ENCODE measurements around the gene TMEM39A. TPM values are rescaled to one million over a fixed set of nuclear protein-coding genes. Genes with fewer than 3 reads are reported as not detected.

TMEM39A gene
- total and polyA plus RNA-seq, 4 experiments from 2014 or later: 9.2 to 47.4 (median 32.4) TPM

GRCh38 chr3:119382134-119382533 is 81.3 kb downstream of the TMEM39A start:
- CTCF ChIA-PET (ENCODE audit: partially characterized antibody): no interaction called here
- Histone ChIP-seq H3K27me3 (ENCODE audit: insufficient read depth, low read length) (no peaks in the 10 kb centered on the region), H3K36me3 (ENCODE audit: insufficient read depth, low read length) (peaks cover 19% of the 10 kb centered on the region), H3K27ac (ENCODE audit: low read depth, low read length) (no peak overlapping the region), H3K4me1 (ENCODE audit: insufficient read depth, low read length) (no peaks in the 10 kb centered on the region), H3K4me3 (ENCODE audit: low read length in 2 of 2) (no peak overlapping the region), H3K9me3 (ENCODE audit: control insufficient read depth in 1 of 2, low read length in 2 of 2) (no peaks in the 10 kb centered on the region)
- no peak for DNase-seq
- Mint-ChIP-seq H3K36me3 (peaks cover 26 to 35% of the 10 kb centered on the region in 2 donors), H3K27ac (peak overlapping the region in 1 of 7 donors; percentile 61), H3K4me1 (no peaks in the 10 kb centered on the region), H3K4me3 (no peak overlapping the region), H3K9me3 (no peaks in the 10 kb centered on the region), H3K27me3 (no peaks in the 10 kb centered on the region)
- POLR2A ChIA-PET (ENCODE audit: partially characterized antibody): no interaction called here
- intact Hi-C loops (cut with micrococcal nuclease): no loop called here

- no peak overlapping the region for H3K27ac ChIP-seq (ENCODE audit: low read depth, low read length)
- Mint-ChIP-seq H3K27me3 (no peaks in the 10 kb centered on the region), H3K36me3 (peaks cover 30 to 31% of the 10 kb centered on the region in 2 donors), H3K9me3 (no peaks in the 10 kb centered on the region), H3K27ac (peak overlapping the region in 1 of 7 donors; percentile 19), H3K4me3 (no peak overlapping the region), H3K4me1 (no peaks in the 10 kb centered on the region)
- ChIA-PET POLR2A (ENCODE audit: partially characterized antibody) (no interaction called here), CTCF (ENCODE audit: partially characterized antibody) (no interaction called here)
- peaks cover 19% of the 10 kb centered on the region for H3K36me3 ChIP-seq (ENCODE audit: insufficient read depth, low read length)
- intact Hi-C loops (cut with micrococcal nuclease): no loop called here
- H3K27me3 ChIP-seq (ENCODE audit: insufficient read depth, low read length): no peaks in the 10 kb centered on the region
- no peak for DNase-seq
- no peaks in the 10 kb centered on the region for H3K9me3 ChIP-seq (ENCODE audit: control insufficient read depth in 1 of 2, low read length in 2 of 2)
- H3K4me1 ChIP-seq (ENCODE audit: insufficient read depth, low read length): no peaks in the 10 kb centered on the region
- H3K4me3 ChIP-seq (ENCODE audit: low read length in 2 of 2): no peak overlapping the region
These were observed 82.7 kb downstream of the TMEM39A start for GRCh38 chr3:119380697-119381096.

Other genes starting within 250 kb of the TMEM39A start
- 10 to 100 TPM; 15.9 to 18.1 TPM for gene B4GALT4, start 222.7 kb downstream of the TMEM39A start, total RNA-seq
- 1 to 10 TPM; 5.9 to 8.6 TPM for gene B4GALT4, start 222.7 kb downstream of the TMEM39A start, polyA plus RNA-seq
- 1 to 10 TPM; 4.5 to 5.8 TPM for gene ARHGAP31, start 169.2 kb downstream of the TMEM39A start, total RNA-seq
- 1 to 10 TPM; 1.2 to 6.2 TPM for gene ARHGAP31, start 169.2 kb downstream of the TMEM39A start, polyA plus RNA-seq
- 10 to 100 TPM; 39.5 to 40.2 TPM for gene POGLUT1, start 5.3 kb upstream of the TMEM39A start, total RNA-seq
- gene POGLUT1, start 5.3 kb upstream of the TMEM39A start, polyA plus RNA-seq: 10 to 100 TPM; 37.6 to 51.1 TPM
- 10 to 100 TPM; 72.3 to 80.9 TPM for gene TIMMDC1, start 34.9 kb upstream of the TMEM39A start, total RNA-seq
- gene TIMMDC1, start 34.9 kb upstream of the TMEM39A start, polyA plus RNA-seq: 10 to 100 TPM; 72.2 to 75.2 TPM
- gene CD80, start 96.0 kb upstream of the TMEM39A start, total RNA-seq: under 1 TPM; 0.42 to 0.44 TPM
- gene CD80, start 96.0 kb upstream of the TMEM39A start, polyA plus RNA-seq: 1 to 10 TPM in 1 of 2 donors, not detected in 1; 1.6 TPM
- 1 to 10 TPM; 1.2 to 1.4 TPM for gene ADPRH, start 115.9 kb upstream of the TMEM39A start, total RNA-seq
- 1 to 10 TPM; 2.1 to 3.4 TPM for gene ADPRH, start 115.9 kb upstream of the TMEM39A start, polyA plus RNA-seq
- gene PLA1A, start 134.3 kb upstream of the TMEM39A start, total RNA-seq: not detected
- gene PLA1A, start 134.3 kb upstream of the TMEM39A start, polyA plus RNA-seq: not detected
- gene POPDC2, start 197.0 kb upstream of the TMEM39A start, total RNA-seq: 1 to 10 TPM; 7.3 to 7.4 TPM
- 1 to 10 TPM; 2.0 to 2.6 TPM for gene POPDC2, start 197.0 kb upstream of the TMEM39A start, polyA plus RNA-seq
- 10 to 100 TPM; 46.1 to 48.9 TPM for gene COX17, start 213.8 kb upstream of the TMEM39A start, total RNA-seq
- gene COX17, start 213.8 kb upstream of the TMEM39A start, polyA plus RNA-seq: 10 to 100 TPM; 78.4 to 88.2 TPM
- under 1 TPM in 1 of 2 experiments, not detected in 1; 0.58 TPM for gene CFAP91, start 239.4 kb upstream of the TMEM39A start, total RNA-seq
- gene CFAP91, start 239.4 kb upstream of the TMEM39A start, polyA plus RNA-seq: under 1 TPM in 1 of 2 donors, not detected in 1; 0.48 TPM